Stimulated activated naive CD8-positive, alpha-beta T cell treated with anti-CD3 and anti-CD28 coated beads, Interleukin-15, Interleukin-2, amounts not matched to agents 100 ng/mL and 50 ng/mL, for 24 hours (primary cell): Measurements from ENCODE around the gene RELL2.
A peak's percentile ranks its signal among the peaks of the same experiment; 100 is the strongest.

Experiments used
- H3K27ac Mint-ChIP-seq: one replicate; pipeline ENCODE4 v1.8.0; 2021; ENCODE audit warnings: mild to moderate bottlenecking, mixed read lengths
- H3K27me3 Mint-ChIP-seq: one replicate; pipeline ENCODE4 v1.8.0; 2021; ENCODE audit warnings: mixed read lengths
- H3K36me3 Mint-ChIP-seq: one replicate; pipeline ENCODE4 v1.8.0; 2021; ENCODE audit warnings: low read depth, mixed read lengths
- H3K4me1 Mint-ChIP-seq: one replicate; pipeline ENCODE4 v1.8.0; 2021; ENCODE audit warnings: low read depth, mixed read lengths
- H3K4me3 Mint-ChIP-seq: one replicate; pipeline ENCODE4 v1.8.0; 2021; ENCODE audit warnings: mild to moderate bottlenecking, mixed read lengths
- H3K9me3 Mint-ChIP-seq: one replicate; pipeline ENCODE4 v1.8.0; 2021; ENCODE audit warnings: mixed read lengths

The RELL2 gene

DNA sequence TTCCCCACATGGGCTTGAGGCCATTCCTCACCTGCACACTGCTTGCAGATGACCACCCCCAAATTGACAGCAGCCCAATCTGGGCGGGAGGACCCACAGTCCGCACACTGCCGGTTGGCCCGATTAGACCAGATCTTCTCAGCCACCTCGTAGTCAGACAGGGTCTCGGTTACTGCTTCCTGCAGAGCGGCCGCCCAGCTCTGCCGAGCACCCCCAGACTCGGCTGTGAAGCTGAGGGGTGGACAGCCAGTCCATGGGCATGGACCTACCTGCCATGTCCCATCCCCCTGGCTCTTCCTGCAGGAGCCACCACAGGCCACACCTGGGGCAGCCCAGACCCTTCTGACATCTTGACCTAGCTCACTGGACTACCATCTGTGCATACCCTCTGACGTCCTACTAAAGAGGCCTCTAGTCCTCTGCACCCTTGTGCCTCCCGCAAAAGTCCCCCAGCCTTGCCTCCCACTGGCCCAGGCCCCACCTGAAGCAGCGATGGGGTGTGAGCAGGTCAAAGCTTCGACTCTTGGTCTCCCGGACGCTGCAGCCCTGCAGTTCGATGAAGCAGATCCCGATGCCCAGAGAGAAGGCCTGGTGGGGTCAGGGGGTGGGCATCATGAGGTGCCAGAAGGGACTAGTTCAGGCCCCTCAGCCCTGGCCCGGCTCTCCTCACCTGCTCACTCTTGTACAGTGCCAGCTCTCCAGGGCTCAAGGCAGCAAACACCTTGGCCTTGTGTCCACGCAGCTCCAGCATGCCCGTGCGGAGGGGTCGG, 35.5 kb downstream of the RELL2 start:
- H3K4me1 Mint-ChIP-seq = no peaks in the 10 kb centered on the region
- no peaks in the 10 kb centered on the region for H3K27me3 Mint-ChIP-seq
- H3K27ac Mint-ChIP-seq = no peak overlapping the region
- no peaks in the 10 kb centered on the region for H3K36me3 Mint-ChIP-seq
- no peaks in the 10 kb centered on the region for H3K9me3 Mint-ChIP-seq
- H3K4me3 Mint-ChIP-seq = no peak overlapping the region

DNA sequence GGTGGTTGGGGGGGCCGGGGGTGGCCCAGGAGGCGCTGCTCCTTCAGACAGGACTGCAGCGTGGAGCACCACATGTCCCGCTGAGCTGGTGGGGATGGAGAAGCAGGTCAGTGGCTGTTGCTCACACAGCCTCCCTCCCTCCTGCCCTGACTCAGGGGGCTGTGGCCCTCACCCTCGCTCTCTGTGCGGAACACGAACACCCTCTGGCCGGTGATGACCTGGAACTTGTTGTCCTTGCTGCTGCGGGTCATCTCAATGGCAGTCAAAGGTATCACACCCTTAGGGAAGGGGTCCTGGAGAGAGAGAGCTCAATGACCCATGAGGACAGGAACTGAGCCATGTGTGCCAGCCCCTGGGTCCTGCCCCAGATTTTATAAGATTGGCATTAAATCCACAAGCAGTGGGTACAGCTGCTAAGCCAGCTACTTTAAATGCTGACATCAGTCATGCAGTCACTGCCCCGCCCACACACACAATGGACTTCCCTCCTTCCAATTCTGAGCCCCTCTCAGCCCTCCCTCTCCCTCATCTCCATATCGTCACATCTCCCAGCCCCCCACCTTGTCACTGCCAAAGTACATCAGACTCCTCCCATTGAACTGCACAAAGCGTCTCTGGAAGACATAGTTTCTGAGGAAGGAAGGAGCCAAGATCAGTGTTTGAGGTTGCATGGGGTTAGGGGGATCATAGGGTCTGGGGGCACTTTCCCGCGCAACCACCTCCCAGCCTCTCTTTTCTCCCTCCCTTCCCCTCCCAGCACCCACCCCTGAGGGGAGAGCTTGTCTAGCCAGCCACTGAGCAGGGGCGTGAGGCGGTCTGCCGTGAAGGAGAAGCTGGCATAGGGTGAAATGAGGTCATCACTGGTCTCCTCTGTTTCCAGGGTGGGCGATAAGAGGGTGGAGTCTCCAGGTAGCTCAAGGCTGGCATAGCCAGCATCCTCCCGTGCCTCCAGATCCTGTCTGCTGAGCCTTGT, 36.3 kb downstream of the RELL2 start:
- no peaks in the 10 kb centered on the region for H3K27me3 Mint-ChIP-seq
- no peaks in the 10 kb centered on the region for H3K4me1 Mint-ChIP-seq
- no peak overlapping the region for H3K27ac Mint-ChIP-seq
- no peak overlapping the region for H3K4me3 Mint-ChIP-seq
- no peaks in the 10 kb centered on the region for H3K36me3 Mint-ChIP-seq
- no peaks in the 10 kb centered on the region for H3K9me3 Mint-ChIP-seq

DNA sequence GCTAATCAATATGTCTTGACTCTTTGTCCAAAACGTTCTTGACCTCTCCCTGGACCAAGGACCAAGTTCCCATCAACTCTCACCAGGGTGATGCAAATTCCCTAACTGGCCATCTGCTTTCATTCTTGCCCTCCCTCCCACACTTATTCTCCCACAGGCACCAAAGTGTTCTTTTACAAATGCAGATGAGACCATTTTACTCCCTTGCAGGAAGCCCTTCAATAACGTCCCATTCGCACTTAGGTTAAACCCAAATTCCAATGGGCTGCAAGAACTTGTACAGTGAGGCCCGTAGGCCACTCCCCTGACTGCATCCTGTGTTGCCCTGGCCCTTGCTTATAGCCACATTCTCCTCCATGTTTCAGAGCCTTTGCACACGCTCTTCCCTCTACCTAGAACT, 38.0 kb downstream of the RELL2 start:
- Mint-ChIP-seq H3K4me1 (no peaks in the 10 kb centered on the region), H3K36me3 (no peaks in the 10 kb centered on the region), H3K9me3 (no peaks in the 10 kb centered on the region), H3K27me3 (no peaks in the 10 kb centered on the region), H3K27ac (no peak overlapping the region), H3K4me3 (no peak overlapping the region)

DNA sequence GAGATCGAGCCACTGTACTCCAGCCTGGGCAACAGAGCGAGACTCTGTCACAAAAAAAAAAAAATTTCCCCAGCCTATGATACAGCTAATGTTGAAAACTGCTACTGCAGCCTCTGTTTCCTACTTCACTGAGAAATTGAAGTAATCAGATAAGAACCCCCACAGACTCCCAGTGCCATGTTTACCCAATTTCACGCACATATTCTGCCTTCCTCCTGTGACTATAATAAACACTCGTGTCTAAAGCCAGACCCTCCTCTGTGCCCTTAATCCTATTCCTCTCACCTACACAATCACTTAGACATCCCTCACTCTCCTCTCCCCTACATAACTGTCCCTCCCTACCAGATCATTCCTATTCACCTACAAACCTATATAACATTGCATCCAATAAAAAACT, 38.9 kb downstream of the RELL2 start:
- Mint-ChIP-seq H3K27ac (no peak overlapping the region), H3K36me3 (no peaks in the 10 kb centered on the region), H3K9me3 (no peaks in the 10 kb centered on the region), H3K4me3 (no peak overlapping the region), H3K27me3 (no peaks in the 10 kb centered on the region), H3K4me1 (peaks cover 1% of the 10 kb centered on the region)

DNA sequence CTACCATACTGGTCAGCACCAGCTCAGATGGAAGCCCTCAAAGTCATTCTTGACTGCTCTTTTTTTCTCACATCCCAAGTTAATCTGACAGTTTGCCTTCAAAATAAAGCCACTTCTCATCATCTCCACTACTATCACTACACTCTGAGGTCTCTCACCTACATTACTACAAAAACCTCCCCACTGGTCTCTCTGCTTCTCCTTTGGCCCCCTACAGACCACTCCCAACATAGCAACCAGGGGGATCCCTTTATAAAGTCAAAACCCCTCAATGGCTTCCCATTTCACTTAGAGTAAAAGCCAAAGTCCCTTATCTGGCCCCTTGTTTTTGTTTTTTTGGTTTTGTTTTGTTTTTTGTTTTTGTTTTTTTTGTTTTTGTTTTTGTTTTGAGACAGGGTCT, 40.6 kb downstream of the RELL2 start:
- Mint-ChIP-seq H3K27ac (no peak overlapping the region), H3K4me3 (no peak overlapping the region), H3K4me1 (peaks cover 15% of the 10 kb centered on the region), H3K27me3 (no peaks in the 10 kb centered on the region), H3K36me3 (no peaks in the 10 kb centered on the region), H3K9me3 (no peaks in the 10 kb centered on the region)

DNA sequence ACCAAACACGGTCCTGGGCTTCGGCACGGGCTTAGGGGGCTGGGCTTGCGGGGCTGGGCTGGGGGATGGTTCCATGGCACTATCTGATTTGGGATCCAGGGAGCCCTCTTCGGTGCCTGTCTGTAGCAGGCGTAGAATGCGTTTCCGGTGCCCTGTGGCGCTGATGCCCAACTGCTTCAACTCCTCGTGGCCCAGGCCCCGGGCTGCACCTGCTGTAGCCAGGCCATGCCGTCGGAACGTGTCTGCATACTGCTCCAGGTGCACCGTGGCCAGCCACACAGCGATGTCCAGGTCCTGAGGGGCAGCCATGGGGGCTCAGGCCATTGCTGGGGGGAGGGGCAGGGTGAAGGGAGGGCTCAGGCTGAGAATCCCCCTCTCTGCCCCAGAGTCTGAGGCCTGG, 43.4 kb downstream of the RELL2 start:
- Mint-ChIP-seq H3K27ac (no peak overlapping the region), H3K9me3 (no peaks in the 10 kb centered on the region), H3K4me1 (peaks cover 29% of the 10 kb centered on the region), H3K27me3 (no peaks in the 10 kb centered on the region), H3K36me3 (no peaks in the 10 kb centered on the region), H3K4me3 (no peak overlapping the region)

DNA sequence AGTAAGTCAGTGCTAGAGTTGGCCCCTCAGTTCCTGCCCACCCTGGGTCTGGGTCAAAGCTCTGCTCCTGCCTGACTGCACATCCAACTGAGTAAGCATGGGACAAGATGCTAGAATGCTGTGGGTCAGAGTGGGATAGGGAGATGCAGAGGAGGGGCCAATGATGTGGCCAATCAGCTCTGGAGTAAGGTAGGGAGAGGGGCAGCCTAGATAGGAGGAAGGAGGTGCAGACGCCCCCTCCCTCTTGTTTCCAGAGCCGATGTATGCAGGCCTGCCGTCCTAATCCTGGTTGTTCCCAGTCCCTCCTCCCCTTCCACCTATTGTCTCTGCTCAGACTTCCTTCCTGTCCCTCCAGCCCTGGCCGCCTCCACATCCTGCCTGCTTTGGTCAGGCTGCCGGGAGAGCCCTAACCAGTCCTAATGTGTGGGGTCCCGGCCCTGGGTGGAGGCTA, 44.0 kb downstream of the RELL2 start:
- no peaks in the 10 kb centered on the region for H3K27me3 Mint-ChIP-seq
- H3K4me3 Mint-ChIP-seq = peak overlapping the region; percentile 77
- H3K9me3 Mint-ChIP-seq = no peaks in the 10 kb centered on the region
- H3K36me3 Mint-ChIP-seq = no peaks in the 10 kb centered on the region
- H3K4me1 Mint-ChIP-seq = peaks cover 29% of the 10 kb centered on the region
- H3K27ac Mint-ChIP-seq = no peak overlapping the region

DNA sequence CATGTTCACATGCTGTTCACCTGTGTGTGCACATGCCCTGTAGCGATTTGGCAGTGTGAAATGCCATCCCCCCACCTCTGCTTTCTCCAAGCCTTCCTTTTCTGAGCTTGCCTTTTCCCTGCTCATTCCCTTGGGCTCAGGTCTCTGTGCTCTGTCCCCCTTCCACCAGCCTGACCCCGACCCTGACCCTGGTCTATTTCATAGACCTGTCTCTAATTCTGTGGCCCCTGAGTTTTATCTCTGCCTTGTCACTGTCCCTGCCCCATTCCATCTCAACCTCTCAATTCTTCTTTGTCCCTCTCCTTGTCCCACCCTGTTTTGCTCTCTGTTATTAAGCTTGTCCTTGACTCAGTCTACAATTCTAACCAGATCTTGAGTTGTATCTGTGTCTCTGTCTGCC, 44.5 kb downstream of the RELL2 start:
- Mint-ChIP-seq H3K27me3 (no peaks in the 10 kb centered on the region), H3K4me3 (peak overlapping the region; percentile 77), H3K9me3 (no peaks in the 10 kb centered on the region), H3K27ac (peak overlapping the region; percentile 33), H3K36me3 (no peaks in the 10 kb centered on the region), H3K4me1 (peaks cover 29% of the 10 kb centered on the region)

DNA sequence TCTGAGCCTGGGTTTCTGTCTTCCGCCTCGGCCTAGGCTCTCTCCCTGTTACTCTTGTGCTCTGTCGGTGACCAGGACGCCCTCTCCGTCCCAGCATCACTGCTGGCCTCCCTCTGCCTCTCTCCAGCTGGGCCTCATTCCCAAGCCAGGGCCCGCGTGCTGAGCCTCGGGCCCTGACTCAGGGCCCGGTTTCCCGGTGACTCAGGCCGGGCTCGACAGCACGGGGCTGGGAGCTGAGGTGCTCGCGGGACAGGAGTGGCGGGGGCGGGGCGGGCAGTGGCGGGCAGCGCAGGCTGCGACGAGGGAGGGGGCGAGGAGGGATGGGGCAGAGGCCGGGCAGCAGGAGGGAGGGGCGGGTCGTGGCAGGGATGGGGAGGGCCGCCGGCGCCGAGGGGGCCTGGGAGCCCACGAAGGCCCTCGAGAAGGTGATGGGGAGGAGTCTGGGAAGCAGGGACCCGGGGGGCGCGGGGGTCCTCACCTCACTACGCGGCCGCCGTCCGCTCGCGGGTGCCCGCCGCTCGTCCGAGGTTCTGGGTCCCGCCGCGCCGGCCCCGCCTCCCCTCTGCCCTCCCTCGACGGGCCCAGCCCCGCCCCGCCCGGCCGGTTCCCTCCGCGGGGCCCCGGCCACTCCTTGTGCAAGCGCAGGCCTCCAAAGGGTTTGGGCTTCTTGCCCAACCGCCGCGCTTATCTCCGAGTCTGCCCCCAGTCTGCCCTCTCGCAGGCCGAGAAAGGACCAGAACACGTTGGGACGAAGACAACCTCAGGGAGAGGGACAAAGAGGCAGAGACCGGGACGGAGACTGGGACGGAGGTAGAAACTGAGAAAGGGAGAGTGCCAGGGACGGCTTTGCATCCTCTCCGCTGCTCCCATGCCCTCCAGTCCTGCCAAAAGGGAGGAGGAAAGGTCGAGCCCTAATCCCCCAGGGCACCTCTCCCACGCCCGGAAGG, 45.2 kb downstream of the RELL2 start, which contains the start of gene ARAP3:
ARAP3 (minus strand) TSS at position 536 of the 947 bp plus-strand sequence. CDS start 1,744 bp downstream, outside the sequence.
- H3K4me1 Mint-ChIP-seq = peaks cover 29% of the 10 kb centered on the region

DNA sequence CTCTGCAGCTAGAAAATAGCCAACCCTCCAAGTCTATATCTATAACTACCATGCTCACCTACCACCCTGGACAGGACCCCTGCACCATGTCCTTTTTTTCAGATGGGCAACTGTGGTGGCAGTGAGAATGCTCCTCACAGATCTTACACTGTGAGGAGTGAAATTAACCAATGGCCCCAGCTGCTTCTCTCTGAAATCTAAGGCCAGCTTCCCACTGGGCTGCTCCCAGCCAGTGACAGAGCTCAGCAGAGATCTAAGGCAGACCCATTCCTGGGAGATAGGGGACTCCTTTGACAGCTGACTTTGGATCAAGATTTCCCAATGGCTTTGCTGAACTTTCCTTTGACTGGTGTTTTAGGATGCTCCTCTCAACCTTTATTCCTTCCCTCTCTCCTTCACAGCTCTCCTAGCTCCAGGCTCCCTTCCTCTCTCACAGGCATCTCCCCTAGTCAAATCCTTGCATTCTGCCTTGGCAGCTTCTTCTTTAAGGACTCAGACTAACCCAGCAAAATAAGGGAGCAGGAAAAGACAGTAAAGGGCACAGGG, 46.9 kb downstream of the RELL2 start:
- Mint-ChIP-seq H3K4me3 (no peak overlapping the region), H3K27me3 (peaks cover 2% of the 10 kb centered on the region), H3K27ac (no peak overlapping the region), H3K36me3 (no peaks in the 10 kb centered on the region), H3K9me3 (no peaks in the 10 kb centered on the region), H3K4me1 (peaks cover 29% of the 10 kb centered on the region)

More for the DNA sequence above, 45.2 kb downstream of the RELL2 start, which contains the start of gene ARAP3:
- no peaks in the 10 kb centered on the region for H3K27me3 Mint-ChIP-seq
- peak within 1 kb of the TSS; percentile 78 for H3K4me3 Mint-ChIP-seq
- H3K9me3 Mint-ChIP-seq = no peaks in the 10 kb centered on the region
- H3K36me3 Mint-ChIP-seq = no peaks in the 10 kb centered on the region
- peak within 1 kb of the TSS; percentile 81 for H3K27ac Mint-ChIP-seq

DNA sequence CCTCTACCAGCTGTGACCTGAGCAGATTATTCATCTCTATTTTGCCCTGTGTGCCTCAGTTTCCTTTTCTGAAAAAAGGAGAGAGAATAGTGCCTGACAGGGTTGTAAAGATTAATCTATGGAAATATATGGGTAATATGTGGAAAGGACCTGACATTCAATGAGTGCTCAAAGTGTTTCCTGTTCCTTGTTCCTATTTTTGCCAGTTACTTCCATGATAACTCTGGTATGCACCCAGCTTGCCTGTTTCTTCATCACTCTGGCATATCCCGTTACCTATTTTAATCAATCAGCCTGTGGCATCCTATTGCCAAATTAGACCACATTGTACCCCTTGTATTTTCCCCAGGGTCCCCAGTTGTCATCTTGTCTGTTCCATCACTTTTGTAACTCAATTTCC, 48.8 kb downstream of the RELL2 start:
- Mint-ChIP-seq H3K4me3 (no peak overlapping the region), H3K27ac (no peak overlapping the region), H3K9me3 (no peaks in the 10 kb centered on the region)

DNA sequence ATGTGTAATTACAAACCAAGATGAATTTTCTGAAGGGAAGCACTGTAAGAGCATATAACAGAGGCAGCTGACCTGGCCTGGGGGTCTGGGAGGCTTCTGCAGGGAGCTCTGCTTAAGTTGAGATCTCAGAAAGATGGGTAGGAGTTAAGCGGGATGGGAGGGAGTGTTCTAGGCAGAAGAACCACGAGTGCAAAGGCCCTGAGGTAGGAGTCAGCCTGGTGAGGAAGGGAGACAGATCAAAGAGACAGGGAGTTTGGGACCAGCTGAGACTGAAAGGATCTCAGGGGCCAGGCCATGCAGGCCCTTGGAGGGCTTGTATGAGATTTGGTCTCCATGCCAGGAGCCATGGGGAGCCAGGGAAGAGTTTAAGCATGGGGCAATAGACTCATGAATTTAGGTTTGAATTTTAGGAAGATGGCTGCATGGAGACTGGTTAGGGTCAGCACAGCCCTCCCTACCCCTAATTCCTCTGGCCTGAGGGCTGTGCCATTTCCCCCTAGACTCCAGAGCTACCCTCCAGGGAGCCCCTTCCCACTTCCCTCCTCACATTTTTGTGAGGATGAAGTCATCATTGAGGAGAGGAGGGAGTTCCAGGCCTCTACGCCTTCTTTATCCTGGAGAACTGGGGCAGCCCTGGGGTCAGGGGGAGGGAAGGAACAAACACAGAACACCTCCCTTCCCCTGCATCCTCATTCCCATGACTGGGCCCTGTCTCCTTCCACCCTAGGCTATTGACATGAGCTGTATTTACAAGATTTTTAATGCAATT, 50.0 kb downstream of the RELL2 start:
- Mint-ChIP-seq H3K4me1 (peaks cover 17% of the 10 kb centered on the region), H3K27me3 (peaks cover 14% of the 10 kb centered on the region), H3K36me3 (no peaks in the 10 kb centered on the region), H3K9me3 (no peaks in the 10 kb centered on the region), H3K4me3 (no peak overlapping the region), H3K27ac (no peak overlapping the region)

More for the DNA sequence above, 48.8 kb downstream of the RELL2 start:
- Mint-ChIP-seq H3K36me3 (no peaks in the 10 kb centered on the region), H3K4me1 (peaks cover 28% of the 10 kb centered on the region), H3K27me3 (peaks cover 9% of the 10 kb centered on the region)
